DMS 273 (cell line): ENCODE data around the gene SLFN5.
"Not testable (repeated sequence)": the region's sequence is repeated elsewhere in the genome, so short reads cannot be mapped to it uniquely, and the experiment has no call there.

Experiments used
- DNase-seq: peaks from one replicate; lab custom pipeline; 2025; ENCODE audit not compliant: unreplicated experiment; lab: John Stamatoyannopoulos, UW

The SLFN5 gene

DNA sequence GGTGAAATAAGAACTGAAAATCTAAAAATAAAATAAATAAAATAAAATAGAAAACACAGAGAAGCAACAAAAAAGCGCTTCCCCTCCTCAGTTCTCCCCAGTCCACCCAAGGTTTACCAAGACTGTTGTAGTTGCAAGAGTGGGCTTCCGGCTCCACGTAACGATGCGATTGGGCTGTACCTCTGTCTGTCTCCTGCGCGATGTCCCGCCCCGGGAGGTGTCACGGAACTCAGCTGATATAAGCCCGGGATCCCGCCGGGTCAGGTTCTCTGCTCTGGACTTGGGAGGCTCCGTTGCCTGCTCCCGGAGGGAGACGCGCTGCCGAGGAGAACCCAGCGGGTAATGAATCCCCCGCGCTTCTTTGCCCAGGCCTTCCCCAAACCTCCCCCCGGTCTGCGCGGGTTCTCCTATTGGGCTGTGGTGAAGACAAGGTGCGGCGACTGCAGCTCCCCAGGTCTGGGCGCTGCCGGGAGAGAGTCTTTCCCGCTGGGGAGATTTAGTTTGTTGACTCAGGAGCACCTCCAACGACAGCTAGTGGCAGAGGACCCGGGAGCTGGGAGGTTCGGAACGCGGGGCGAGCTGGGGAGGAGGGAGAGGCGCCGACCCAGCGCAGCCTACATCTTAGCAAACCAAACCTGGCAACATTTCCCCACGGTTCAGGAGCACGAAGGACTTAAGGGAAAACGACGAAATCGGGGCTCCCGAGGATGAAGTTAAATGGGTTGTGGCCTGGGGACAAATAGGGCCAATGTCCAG is at the start of gene SLFN5:
Gene SLFN5 (plus strand): TSS at position 268 of the 756 bp plus-strand sequence. CDS start 15,619 bp downstream, outside the sequence.
- DNase-seq = peak; percentile 87

DNA sequence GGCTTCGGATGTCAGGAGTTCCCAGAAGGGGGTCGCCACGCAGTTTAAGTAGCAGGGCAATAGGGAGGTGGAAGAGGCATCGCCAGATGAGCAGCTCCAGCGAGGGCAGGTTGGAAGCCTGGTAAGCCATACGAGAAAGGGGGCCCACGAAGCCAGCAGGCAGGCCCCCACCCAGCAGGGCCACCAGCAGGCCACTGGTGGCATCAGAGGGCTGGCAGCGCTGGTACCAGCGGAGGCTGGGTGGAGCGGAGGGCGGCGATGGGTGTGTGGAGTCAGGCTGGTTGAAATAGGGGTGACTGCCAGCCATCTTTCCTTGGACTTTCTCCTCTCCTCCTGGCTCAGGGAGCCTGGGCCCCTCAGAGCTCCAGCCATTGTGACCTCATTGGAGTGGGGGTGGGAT is 48.9 kb upstream of the SLFN5 start, which contains the start of gene SLC35G3:
Gene SLC35G3 (minus strand): TSS at position 393 of the 400 bp plus-strand sequence. CDS start 86 bp downstream, at position 307.
- not testable (repeated sequence) for DNase-seq

DNA sequence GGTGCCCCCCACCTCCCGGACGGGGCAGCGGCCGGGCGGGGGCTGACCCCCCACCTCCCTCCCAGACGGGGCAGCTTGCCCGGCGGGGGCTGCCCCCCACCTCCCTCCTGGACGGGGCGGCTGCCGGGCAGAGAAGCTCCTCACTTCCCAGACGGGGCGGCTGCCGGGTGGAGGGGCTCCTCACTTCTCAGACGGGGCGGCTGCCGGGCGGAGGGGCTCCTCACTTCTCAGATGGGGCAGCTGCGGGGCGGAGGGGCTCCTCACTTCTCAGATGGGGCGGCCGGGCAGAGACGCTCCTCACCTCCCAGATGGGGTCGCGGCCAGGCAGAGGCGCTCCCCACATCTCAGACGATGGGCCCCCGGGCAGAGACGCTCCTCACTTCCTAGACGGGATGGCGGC is 47.8 kb upstream of the SLFN5 start:
- DNase-seq = not testable (repeated sequence)

DNA sequence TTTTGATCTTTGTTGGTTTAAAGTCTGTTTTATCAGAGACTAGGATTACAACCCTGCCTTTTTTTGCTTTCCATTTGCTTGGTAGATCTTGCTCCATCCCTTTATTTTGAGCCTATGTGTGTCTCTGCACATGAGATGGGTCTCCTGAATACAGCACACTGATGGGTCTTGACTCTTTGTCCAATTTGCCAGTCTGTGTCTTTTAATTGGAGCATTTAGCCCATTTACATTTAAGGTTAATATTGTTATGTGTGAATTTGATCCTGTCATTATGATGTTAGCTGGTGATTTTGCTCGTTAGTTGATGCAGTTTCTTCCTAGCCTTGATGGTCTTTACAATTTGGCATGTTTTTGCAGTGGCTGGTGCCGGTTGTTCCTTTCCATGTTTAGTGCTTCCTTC is 40.3 kb upstream of the SLFN5 start:
- DNase-seq = not testable (repeated sequence)

DNA sequence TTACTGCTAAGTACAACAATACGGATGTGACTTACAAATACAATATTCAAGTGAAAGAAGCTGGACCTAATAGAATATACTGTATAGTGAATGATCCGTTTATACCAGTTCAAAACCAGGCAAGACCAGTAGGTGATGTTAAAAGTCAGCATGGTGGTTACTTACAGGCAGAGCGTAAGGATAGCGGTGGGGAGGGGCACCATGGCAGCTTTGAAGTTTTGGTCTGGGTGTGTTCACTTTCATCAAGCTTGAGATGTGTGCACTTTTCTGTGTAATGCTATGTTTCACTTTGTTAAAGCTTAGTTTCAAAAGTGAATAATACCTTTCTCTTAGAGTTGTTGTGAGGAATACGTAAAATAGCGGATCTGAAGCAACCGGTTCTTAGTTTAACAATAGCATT is 32.1 kb upstream of the SLFN5 start:
- no peak for DNase-seq

DNA sequence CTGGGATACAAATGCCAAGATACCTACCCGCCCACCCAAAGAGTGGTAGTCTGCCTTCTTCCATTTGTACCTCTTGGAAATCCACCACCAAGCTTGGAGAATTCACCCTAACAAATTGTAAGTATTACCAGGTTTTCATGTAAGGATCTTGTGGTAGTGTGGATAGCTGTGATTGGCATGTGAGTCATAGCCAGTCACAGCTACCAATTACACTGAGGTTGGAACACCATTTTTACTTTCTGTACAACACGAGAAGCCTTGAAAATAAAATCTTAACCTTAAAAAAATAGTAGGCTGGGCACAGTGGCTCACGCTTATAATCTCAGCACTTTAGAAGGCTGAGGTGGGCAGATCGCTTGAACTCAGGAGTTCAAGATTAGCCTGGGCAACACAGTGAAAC is 30.2 kb upstream of the SLFN5 start:
- DNase-seq = no peak

DNA sequence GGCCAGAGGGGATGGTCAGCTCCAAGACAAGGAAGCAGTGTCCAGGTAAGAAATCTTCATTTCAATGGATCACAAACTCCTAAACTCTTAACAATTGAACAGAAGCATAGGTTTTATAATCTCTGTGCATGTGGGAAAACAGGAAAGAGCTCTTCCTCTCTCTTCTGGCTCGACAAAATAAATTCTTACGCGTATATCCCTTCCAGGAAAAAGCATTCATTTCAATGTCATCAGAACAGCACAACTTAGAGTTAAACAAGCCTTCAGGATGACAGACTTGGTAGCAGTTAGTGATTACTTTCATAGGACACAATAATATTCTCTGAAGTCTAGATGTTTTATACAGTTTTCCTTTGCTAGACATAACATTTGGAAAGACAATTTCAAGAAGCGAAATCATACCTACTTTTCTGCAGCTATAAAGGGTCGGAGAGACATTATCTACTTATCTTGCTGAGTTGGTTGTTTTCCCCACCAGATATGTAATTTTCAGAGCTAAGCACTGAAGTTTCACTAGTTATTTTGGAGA is 29.4 kb upstream of the SLFN5 start:
- DNase-seq = no peak

DNA sequence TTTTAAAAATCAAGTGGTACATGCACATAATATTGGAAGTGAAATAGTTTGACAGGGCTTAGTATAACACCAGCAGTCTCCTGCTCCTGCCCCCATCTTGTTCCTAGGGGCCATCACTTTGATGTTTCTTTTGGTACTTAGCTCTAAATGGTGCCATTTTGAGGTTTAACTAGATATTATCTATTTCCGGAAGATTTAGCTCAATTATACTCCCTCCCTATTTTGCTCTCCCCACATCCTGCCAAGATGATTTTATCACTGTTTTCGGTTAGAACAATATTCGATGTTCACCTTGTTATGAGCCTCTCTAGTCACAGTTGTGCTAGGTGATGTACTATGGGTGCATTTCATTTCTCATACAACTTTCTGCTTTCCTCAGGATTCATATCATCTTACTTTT is 28.7 kb upstream of the SLFN5 start:
- no peak for DNase-seq

DNA sequence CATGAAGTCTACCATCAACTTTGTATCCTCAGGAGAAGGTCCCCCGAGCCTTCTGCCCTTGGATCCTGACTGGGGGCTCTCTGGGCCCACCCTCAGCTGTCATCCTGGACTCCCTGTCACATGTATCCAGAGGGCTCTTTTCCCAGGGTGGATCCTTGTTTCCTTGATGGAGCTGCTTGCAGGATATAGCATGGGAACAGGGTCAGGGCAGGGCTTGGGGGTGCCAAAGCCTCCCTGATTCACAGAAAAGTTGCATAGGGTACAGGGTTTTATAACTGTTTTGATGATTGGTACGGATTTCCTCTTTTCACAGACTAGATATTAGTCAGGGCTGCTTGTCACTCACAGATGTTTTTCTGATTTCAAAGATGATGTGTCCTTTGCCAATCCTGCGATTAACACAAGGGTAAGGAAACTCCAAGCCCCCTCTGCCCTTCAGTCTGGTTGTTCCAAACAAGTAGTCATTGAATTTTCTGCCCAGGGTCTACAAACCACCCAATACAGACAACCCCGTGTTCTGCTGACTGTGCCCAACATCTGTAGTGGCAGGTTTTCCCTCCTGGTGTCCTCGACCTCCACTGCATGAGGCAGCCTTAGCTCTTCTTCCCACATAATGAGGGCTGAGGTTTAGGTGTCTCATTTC is 28.1 kb upstream of the SLFN5 start:
- no peak for DNase-seq

DNA sequence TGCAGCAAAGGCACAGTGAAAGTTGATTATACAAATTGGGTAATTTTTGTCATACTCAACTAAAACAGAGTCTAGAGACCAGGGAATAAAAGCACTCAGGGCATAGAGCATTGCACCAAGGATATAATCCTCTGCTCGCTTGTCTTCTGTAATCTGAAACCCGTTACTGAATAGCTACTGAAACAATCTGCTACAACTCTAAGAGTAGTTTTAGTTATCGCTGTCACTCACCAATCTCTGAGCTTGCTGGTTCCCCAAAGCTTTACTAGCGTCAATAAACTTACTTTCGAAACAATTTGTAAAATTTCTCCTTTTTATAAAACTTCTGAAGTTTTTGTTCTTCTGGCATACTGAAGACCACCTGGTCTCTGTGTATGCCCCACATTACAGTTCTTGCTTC is 25.8 kb upstream of the SLFN5 start:
- peak; percentile 3 for DNase-seq

DNA sequence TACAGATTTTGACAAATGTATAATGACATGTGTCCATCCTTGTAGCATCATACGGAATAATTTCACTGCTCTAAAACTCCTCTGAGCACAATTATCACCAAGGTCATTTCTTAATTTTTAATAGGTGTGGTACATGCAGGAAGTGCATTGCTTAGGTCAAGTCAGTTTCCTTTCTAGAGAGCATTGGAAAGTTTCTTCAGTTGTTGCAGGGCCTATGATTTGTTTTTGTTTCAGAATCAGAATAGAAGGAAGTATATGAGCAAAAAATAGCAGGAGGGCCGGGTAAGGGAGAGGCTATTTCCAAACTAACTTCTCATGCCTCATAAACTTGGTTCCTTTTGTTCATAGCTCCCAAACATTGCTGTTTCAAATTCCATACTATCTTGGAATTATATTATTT is 24.0 kb upstream of the SLFN5 start:
- DNase-seq = no peak

DNA sequence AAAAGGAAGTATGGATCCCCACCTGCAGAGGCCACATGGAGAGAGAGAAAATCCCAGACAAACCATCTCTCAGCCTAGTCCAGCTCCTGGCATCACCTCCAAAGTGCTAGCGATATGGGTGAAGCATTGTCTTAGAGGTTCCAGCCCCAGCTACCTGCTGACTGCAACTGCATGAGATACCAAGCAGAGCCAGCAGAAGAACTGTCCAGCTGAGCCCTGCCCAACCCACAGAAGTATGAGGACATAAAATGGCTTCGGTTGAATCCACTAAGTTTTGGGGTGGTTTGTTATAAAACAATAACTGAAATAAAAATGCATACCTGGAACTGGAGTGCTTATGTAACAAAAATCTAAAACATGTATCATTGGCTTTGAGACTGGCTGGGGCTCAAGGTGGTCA is 20.4 kb upstream of the SLFN5 start:
- DNase-seq = no peak

DNA sequence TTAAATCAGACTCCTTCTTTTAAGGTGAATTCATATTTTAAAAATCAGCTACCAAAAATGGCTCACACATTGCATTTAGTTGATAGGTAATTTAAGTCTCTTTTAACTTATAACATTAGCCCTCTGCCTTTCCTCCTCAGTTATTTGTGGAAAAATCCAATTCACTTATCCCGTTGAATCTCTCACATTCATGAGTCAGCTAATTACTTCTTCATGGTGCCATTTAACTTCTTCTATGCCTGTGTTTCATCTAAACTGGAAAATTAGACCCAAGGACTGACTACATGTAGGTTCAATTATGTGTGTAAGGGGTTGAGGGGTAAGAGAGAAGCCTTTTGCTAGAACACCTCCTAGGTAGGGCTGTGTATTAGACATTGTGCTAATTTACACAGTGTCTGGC is 18.4 kb upstream of the SLFN5 start:
- no peak for DNase-seq

DNA sequence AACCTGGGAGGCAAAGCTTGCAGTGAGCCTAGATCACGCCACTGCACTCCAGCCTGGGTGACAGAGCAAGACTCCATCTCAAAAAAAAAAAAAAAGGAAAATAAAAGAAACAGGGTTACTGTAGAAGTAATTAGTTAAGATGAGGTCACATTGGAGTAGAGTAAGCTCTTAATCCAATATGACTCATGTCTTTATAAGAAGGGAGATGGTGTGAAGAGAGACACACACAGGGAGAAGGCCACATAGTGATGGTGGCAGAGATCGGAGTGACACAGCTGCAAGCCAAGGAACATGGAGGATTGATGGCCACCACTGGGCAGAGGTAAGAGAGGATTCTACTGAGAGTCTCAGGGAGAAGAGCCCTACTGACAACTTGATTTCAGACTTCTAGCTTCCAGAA is 15.3 kb upstream of the SLFN5 start:
- no peak for DNase-seq

DNA sequence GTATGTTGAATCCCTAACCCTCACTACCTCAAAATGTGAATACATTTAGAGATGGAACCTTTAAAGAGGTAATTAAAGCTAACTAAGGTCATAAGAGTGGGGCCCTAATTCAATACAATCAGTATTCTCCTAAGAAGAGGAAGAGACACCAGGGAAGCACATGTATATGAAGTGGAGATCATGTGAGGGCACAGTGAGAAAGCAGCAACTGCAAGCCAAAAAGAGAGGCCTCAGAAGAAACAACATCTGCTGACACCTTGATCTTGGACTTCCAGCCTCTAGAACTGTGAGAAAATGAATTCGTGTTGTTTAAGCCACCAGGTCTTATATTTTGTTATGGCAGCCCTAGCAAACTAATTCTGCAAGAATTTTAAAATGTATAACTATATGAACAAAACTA is 13.2 kb upstream of the SLFN5 start:
- DNase-seq = no peak

DNA sequence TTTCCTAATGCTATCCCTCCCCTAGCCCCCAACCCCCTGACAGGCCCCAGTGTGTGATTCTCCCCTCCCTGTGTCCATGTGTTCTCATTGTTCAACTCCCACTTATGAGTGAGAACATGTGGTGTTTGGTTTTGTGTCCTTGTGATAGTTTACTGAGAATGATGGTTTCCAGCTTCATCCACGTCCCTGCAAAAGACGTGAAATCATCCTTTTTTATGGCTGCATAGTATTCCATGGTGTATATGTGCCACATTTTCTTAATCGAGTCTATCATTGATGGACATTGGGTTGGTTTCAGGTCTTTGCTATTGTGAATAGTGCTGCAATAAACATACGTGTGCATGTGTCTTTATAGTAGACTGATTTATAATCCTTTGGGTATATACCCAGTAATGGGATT is 8.6 kb upstream of the SLFN5 start:
- DNase-seq = not testable (repeated sequence)

DNA sequence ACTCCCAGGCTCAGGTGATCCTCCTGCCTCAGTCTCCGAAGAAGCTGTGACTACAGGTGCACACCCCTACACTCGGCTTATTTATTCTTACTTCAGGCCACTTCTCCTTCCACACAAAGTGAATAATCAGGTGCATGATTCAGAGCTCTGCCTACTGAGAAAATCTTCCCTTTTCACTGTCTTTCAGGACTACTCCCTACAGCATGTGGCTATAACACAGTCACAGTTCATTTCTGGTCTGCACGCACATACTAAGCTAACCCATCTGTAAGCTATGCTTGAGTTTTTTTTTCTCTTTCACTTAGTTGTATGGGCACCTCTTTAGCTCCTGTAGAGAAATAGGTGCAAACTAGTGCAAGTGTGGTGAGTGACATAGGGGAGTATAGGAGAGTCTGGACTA is 7.6 kb upstream of the SLFN5 start:
- DNase-seq = no peak

DNA sequence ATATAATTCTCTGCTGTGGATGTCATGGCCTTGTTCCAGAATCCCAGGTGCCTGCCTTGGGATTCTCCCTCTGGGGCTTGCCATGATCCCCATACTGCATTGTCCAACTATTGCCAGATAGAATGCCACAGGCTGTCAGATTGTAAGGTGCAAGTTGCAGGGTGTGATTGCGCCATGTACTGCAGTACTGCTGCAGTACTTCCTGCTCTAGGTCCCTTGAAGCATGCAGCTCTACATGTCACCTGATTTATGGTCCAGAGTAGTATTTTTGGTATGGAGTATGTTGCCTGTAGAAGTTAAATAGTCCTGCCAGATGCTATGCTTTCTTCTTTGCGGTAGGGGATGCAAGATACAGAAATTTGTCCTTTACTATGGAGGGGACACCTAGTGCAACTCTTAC is 7.0 kb upstream of the SLFN5 start:
- DNase-seq = no peak

DNA sequence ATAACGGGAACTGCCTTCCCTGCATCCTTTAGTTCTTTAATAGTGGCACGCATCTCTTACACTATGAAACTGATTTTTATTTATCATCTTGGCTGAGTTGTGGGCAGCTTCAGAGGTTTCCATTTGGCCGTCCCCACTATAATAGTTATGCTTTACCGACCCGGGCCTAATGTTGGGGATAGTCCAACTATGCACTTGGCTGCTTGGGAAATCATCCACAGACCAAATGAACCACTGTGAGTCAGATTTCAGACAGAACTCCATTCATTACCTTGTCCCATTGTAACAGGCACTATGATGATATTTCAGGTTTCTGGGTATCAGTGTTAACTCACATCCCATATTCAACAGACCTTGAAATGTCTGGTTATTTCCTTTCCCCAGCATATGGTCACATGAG is 6.1 kb upstream of the SLFN5 start:
- DNase-seq = no peak

DNA sequence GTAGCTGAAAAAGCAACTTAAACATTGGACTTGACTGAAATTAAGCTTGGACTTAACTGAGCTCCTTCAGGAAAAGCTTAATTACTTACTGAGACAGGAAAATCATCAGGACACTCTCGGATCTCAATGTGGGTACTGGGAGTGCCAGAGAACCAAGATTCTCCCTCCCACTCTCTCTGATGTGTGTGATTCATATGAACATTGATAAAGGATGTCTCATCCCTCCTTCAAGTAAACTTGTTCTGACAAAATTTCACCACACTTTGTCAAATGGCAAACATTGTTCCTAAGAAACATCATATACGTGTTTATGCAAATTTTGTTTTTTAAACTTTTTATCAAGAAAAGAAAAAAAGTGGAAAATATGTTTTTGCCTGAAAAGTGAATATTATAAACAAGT is 4.1 kb upstream of the SLFN5 start:
- no peak for DNase-seq

DNA sequence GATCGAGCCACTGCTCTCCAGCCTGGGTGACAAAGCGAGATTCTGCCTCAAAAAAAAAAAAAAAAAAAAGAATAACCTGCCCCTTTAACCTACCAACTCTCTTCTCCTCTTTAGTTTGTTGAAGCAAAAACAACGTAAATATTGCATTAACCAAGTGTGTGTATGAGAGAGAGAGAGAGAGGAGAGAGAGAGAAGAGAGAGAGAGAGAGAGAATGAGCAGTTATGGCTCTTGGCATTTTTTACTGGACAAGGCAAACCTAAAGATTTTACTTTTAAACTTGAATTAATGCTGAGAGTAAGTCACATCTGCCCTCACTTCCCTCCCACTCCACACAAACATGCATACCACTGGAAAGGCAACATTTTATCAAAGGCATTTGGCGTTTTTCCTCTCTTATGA is 3.0 kb upstream of the SLFN5 start:
- DNase-seq = no peak

DNA sequence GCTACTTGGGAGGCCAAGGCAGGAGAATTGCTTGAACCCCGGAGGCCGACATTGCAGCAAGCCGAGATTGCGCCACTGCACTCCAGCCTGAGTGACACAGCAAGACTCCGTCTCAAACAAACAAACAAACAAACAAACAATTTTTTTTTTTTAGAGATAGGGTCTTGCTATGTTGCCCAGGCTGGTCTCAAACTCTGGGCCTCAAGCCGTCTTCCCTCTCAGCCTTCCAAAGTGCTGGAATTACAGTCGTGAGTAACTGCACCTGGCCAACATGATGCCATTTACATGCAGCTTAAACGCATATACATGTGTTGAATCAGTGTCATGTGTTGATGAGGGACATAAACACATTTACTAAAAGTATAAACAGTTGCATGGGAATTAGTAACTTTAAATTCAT is 2.0 kb upstream of the SLFN5 start:
- DNase-seq = no peak
